GM19193 (cell line): ENCODE data around the gene FAM222B.

Source experiments
- POLR2A ChIP-seq: IDR thresholded peaks from 4 replicates; pipeline ENCODE4 v1.6.1; 2011; ENCODE audit not compliant: insufficient read depth, insufficient read length; ENCODE audit errors: extremely low read depth

The FAM222B gene

GRCh38 chr17:28738680-28739384 is 103.8 kb downstream of the FAM222B start:
- TF ChIP-seq POLR2A = no peak

- peak; percentile 84 for TF ChIP-seq POLR2A
Observed at GRCh38 chr17:28737770-28738679, 104.6 kb downstream of the FAM222B start.

- no peak for TF ChIP-seq POLR2A
Observed at GRCh38 chr17:28737316-28737715, 105.3 kb downstream of the FAM222B start.

- no peak for TF ChIP-seq POLR2A
Observed at GRCh38 chr17:28735242-28735722, 107.3 kb downstream of the FAM222B start.

GRCh38 chr17:28734712-28735241 is 107.8 kb downstream of the FAM222B start:
- TF ChIP-seq POLR2A = no peak

GRCh38 chr17:28733346-28733745 is 109.2 kb downstream of the FAM222B start:
- TF ChIP-seq POLR2A = no peak

- no peak for TF ChIP-seq POLR2A
Observed at GRCh38 chr17:28729950-28730330, 112.7 kb downstream of the FAM222B start.

- peak; percentile 66 for TF ChIP-seq POLR2A
Observed at GRCh38 chr17:28728364-28729200, 114.0 kb downstream of the FAM222B start, which contains the start of gene NEK8. Gene NEK8 (plus strand): TSS chr17:28728788. CDS start chr17:28728814, 26 bp downstream.

GRCh38 chr17:28726627-28727491 is 115.7 kb downstream of the FAM222B start:
- TF ChIP-seq POLR2A = peak; percentile 80

- no peak for TF ChIP-seq POLR2A
Observed at GRCh38 chr17:28726226-28726626, 116.4 kb downstream of the FAM222B start, which contains the start of gene TLCD1. Gene TLCD1 (minus strand): TSS chr17:28726233. CDS start chr17:28726097, 136 bp downstream.

- peak; percentile 66 for TF ChIP-seq POLR2A
Observed at GRCh38 chr17:28725660-28726225, 116.8 kb downstream of the FAM222B start.

GRCh38 chr17:28725166-28725659 is 117.4 kb downstream of the FAM222B start:
- no peak for TF ChIP-seq POLR2A
